ENCODE results near the gene GORAB. TPM values are rescaled to one million over a fixed set of nuclear protein-coding genes. Genes with fewer than 3 reads are reported as not detected.

The GORAB gene
- total RNA-seq, 4 donors from 2014 or later, result 13.6 to 29.3 (median 16.7) TPM

GRCh38 chr1:170530972-170531757, 801 bp upstream of the GORAB start:
- peaks cover 11% of the 10 kb centered on the region in 2 donors for H3K4me1 ChIP-seq
- DNase-seq, result peak in 1 of 2 donors; percentile 5
- TF ChIP-seq CTCF (IDR thresholded peaks at IDR 0.05) (no peak), POLR2A (IDR thresholded peaks at IDR 0.05) (no peak)
- H3K9me3 ChIP-seq, result no peaks in the 10 kb centered on the region
- H3K27me3 ChIP-seq, result no peaks in the 10 kb centered on the region
- H3K27ac ChIP-seq, result peak overlapping the region; percentile 86 to 92 (median 91)
- 16 to 20% methylated on average over 29 of the region's 29 CpGs for WGBS, 2 donors
- no peaks in the 10 kb centered on the region for H3K36me3 ChIP-seq
- H3K4me3 ChIP-seq (replicated peaks in 1 of 3), result peak overlapping the region; percentile 61 to 78 (median 68)
- intact Hi-C loops (cut with DNase I), result no loop called here

DNA sequence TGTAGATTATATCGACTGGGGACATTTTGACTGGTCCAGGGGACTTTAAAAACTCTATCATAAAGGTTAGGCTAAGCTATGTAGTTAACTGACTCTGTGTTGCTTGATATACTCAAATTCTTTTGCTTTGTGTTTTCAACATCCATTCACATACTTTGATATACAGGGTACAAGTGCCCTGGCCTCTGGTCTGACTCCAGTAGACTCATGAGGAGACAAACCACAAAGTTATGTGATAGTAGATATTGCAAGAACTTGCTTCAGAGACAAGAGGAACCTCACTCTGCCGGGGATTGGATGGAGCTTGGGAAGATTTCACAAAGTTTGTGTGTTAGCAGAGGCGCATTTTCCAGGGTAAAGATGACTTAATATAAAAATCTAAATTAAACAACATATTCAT, 1.3 kb downstream of the GORAB start:
- Histone ChIP-seq H3K27me3 (no peaks in the 10 kb centered on the region), H3K4me1 (peaks cover 11 to 21% of the 10 kb centered on the region in 2 donors), H3K9me3 (no peaks in the 10 kb centered on the region), H3K36me3 (no peaks in the 10 kb centered on the region), H3K4me3 (replicated peaks in 1 of 3) (no peak overlapping the region), H3K27ac (no peak overlapping the region)
- intact Hi-C loops (cut with DNase I), result no loop called here
- no peak for DNase-seq
- TF ChIP-seq CTCF (IDR thresholded peaks at IDR 0.05), result no peak
- TF ChIP-seq POLR2A (IDR thresholded peaks at IDR 0.05), result no peak
- 82 to 88% methylated on average over 3 of the region's 3 CpGs for WGBS, 2 donors

- no peaks in the 10 kb centered on the region for H3K9me3 ChIP-seq
- no peak for TF ChIP-seq CTCF (IDR thresholded peaks at IDR 0.05)
- TF ChIP-seq POLR2A (IDR thresholded peaks at IDR 0.05), result no peak
- no peak overlapping the region for H3K4me3 ChIP-seq (replicated peaks in 1 of 3)
- 80 to 89% methylated on average over 6 of the region's 6 CpGs for WGBS, 2 donors
- H3K36me3 ChIP-seq, result no peaks in the 10 kb centered on the region
- H3K27me3 ChIP-seq, result no peaks in the 10 kb centered on the region
- intact Hi-C loops (cut with DNase I), result no loop called here
- peaks cover 11 to 21% of the 10 kb centered on the region in 2 donors for H3K4me1 ChIP-seq
- no peak overlapping the region for H3K27ac ChIP-seq
- DNase-seq, result no peak
Observed at GRCh38 chr1:170534626-170535147, 2.7 kb downstream of the GORAB start.

- intact Hi-C loops (cut with DNase I), result no loop called here
- Histone ChIP-seq H3K9me3 (no peaks in the 10 kb centered on the region), H3K4me3 (replicated peaks in 1 of 3) (no peak overlapping the region), H3K27me3 (no peaks in the 10 kb centered on the region), H3K4me1 (peaks cover 11 to 21% of the 10 kb centered on the region in 2 donors), H3K36me3 (no peaks in the 10 kb centered on the region), H3K27ac (no peak overlapping the region)
- no peak for DNase-seq
- WGBS, 2 donors, result 92 to 94% methylated on average over 2 of the region's 2 CpGs
- TF ChIP-seq CTCF (IDR thresholded peaks at IDR 0.05), result no peak
- TF ChIP-seq POLR2A (IDR thresholded peaks at IDR 0.05), result no peak
Observed at GRCh38 chr1:170535418-170535817, 3.5 kb downstream of the GORAB start.

DNA sequence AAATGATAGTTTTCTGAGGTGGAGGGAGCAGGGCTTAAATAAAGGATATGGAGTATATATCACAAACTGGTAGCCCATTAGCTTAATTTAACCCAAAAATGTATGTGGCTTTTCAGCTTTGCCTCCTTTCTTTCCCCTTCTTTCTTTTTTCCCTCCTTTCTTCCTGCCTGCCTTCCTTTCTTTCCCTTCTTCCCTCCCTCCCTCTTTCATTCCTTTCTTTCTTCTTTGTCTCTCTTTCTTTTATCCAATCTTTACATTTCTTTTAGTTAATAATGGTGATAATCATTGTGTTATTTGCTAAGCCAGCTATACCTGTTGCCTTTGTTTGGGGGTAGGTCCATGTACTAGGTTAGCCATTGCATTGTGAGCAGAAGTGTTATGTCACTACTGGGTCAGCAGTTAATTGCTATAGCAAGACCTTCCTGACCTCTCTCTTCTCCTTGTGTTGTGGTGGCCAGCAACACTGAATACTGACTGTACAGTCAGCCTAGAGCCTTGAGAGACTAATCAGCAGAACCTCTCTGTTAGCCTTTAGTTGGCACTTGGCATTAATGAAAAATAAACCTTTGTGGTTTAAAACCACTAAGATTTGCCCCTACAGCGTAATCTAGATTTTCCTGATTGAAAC, 5.1 kb downstream of the GORAB start:
- no peak for DNase-seq
- Histone ChIP-seq H3K27ac (no peak overlapping the region), H3K4me1 (peaks cover 11 to 21% of the 10 kb centered on the region in 2 donors), H3K36me3 (peaks cover 7 to 12% of the 10 kb centered on the region in 2 donors), H3K27me3 (no peaks in the 10 kb centered on the region), H3K9me3 (no peaks in the 10 kb centered on the region), H3K4me3 (replicated peaks in 1 of 3) (no peak overlapping the region)
- intact Hi-C loops (cut with DNase I), result no loop called here
- 93 to 98% methylated on average over 1 of the region's 1 CpG for WGBS, 2 donors
- no peak for TF ChIP-seq CTCF (IDR thresholded peaks at IDR 0.05)
- TF ChIP-seq POLR2A (IDR thresholded peaks at IDR 0.05), result no peak
